GM12878 (cell line): Measurements from ENCODE around the gene CABYR.

Experiments used
- CHD2 ChIP-seq: IDR thresholded peaks from 2 replicates; pipeline ENCODE4 v1.6.1; 2011; ENCODE audit warnings: low read depth, low read length, improper control_type of control experiment, borderline replicate concordance
- FOS ChIP-seq: IDR thresholded peaks from 3 replicates; pipeline ENCODE4 v1.6.1; 2011; ENCODE audit warnings: borderline replicate concordance; ENCODE audit not compliant: insufficient read length; ENCODE audit errors: extremely low read depth
- HDAC2 ChIP-seq: fragments of 200-600 bp; sonication (generic); IDR thresholded peaks from 2 replicates; pipeline ENCODE4 v1.6.1; 2017
- SPI1 ChIP-seq: IDR thresholded peaks from 2 replicates; pipeline ENCODE4 v1.6.1; 2011; ENCODE audit warnings: low read depth, mild to moderate bottlenecking, low read length, moderate library complexity, borderline replicate concordance; ENCODE audit not compliant: insufficient read depth
- ZNF207 ChIP-seq: fragments of 450-650 bp; IDR thresholded peaks from 2 replicates; pipeline ENCODE4 v1.6.1; 2014; ENCODE audit warnings: antibody characterized with exemption, mild to moderate bottlenecking, borderline replicate concordance
- TF ChIP-seq, protein P1 (sequence below), 3 experiments: IDR thresholded peaks in 2 of 3; conservative IDR thresholded peaks in 1 of 3; 2 replicates each; pipeline ENCODE4 v1.5.1; 2011; ENCODE audit warnings: low read depth in 3 of 3, low read length in 3 of 3, mild to moderate bottlenecking in 3 of 3, control low read depth in 2 of 3, moderate library complexity in 2 of 3, inconsistent platforms in 1 of 3, mixed read lengths in 1 of 3; ENCODE audit not compliant: control insufficient read depth in 2 of 3, insufficient read depth in 1 of 3; ENCODE audit errors: extremely low read depth in 1 of 3

DNA sequence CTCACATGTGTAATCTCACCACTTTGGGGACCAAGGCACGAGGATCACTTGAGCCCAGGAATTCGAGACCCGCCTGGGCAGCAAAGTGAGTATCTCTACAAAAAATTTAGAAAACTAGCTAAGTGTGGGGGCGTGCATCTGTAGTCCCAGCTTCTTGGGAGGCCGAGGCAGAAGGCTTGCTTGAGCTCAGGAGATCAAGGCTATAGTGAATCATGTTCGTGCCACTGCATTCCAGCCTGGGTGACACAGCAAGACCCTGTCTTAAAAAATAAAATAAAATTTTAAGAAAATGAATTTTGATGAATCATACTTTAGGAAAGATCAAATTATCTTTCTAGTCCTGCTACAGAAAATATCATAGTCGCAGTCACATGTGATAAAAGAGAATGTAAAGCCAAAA lies 46.9 kb downstream of the CABYR start:
- TF ChIP-seq ZNF207: no peak
- TF ChIP-seq, protein P1, sequence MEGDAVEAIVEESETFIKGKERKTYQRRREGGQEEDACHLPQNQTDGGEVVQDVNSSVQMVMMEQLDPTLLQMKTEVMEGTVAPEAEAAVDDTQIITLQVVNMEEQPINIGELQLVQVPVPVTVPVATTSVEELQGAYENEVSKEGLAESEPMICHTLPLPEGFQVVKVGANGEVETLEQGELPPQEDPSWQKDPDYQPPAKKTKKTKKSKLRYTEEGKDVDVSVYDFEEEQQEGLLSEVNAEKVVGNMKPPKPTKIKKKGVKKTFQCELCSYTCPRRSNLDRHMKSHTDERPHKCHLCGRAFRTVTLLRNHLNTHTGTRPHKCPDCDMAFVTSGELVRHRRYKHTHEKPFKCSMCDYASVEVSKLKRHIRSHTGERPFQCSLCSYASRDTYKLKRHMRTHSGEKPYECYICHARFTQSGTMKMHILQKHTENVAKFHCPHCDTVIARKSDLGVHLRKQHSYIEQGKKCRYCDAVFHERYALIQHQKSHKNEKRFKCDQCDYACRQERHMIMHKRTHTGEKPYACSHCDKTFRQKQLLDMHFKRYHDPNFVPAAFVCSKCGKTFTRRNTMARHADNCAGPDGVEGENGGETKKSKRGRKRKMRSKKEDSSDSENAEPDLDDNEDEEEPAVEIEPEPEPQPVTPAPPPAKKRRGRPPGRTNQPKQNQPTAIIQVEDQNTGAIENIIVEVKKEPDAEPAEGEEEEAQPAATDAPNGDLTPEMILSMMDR (IDR thresholded peaks at IDR 0.05 in 2 of 3, conservative IDR thresholded peaks at IDR 0.05 in 1 of 3; ENCODE audit: control insufficient read depth in 2 of 3, extremely low read depth in 1 of 3, insufficient read depth in 1 of 3, low read depth in 3 of 3, low read length in 3 of 3): no peak
- TF ChIP-seq SPI1: no peak
- TF ChIP-seq CHD2: no peak
- TF ChIP-seq FOS: no peak
- TF ChIP-seq HDAC2: no peak
